ENCODE measurements around the gene TTC7B.

The TTC7B gene

DNA sequence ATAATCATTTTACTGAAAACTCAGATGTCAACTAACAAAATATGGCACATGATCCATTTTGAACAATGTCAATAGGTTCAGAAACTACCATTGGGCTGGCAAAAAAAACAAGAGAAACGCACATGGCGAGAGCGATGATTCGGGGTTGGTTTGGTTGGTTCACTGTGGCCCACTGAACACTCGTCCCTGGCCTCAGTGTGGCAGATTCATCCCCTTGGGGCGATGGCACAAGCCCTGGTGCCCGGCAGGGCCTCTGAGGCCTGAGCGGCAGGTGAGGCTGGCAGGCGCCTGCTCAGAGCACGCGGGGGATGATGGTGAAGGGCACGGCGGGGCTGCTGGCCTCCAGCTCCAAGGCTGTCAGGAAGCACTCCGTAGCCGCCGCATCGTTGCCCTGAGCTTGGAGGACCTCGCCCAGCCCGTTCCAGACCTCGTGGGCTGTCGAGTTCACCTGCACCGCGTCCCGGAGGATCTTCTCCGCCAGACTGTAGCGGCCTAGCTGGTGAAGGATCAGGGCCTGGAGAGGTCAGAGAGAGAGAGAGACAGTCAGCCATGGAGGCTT lies 275.1 kb downstream of the TTC7B start:
- H3K23ac ChIP-seq (ENCODE audit: low read length), result no peak overlapping the region
- H2BK5ac ChIP-seq (ENCODE audit: low read length), result no peak overlapping the region
- no peak overlapping the region for H3K4ac ChIP-seq (ENCODE audit: low read depth, low read length)
- H3K79me1 ChIP-seq (ENCODE audit: low read length), result no peaks in the 10 kb centered on the region
- H2BK120ac ChIP-seq (ENCODE audit: low read depth, low read length), result no peak overlapping the region
- no peak overlapping the region for H3K56ac ChIP-seq (ENCODE audit: low read length)
- no CpG with 5 or more reads among the region's 26 CpGs for WGBS (ENCODE audit: extremely low coverage, insufficient coverage, low lambda C conversion rate)
- no peak overlapping the region for H3K4me3 ChIP-seq (ENCODE audit: low read length)
- no peaks in the 10 kb centered on the region for H3K27me3 ChIP-seq (ENCODE audit: insufficient read depth, low read length, poor library complexity)
- H2BK15ac ChIP-seq (replicated peaks; ENCODE audit: low read depth), result no peak overlapping the region
- no peaks in the 10 kb centered on the region for H3K79me2 ChIP-seq (ENCODE audit: control insufficient read depth, insufficient read depth, low read length)
- H2AK5ac ChIP-seq (ENCODE audit: low read length), result no peak overlapping the region
- no peak overlapping the region for H4K8ac ChIP-seq (ENCODE audit: low read depth, low read length)
- no peak overlapping the region for H3K18ac ChIP-seq (ENCODE audit: low read length)
- H4K5ac ChIP-seq (ENCODE audit: low read length), result no peak overlapping the region
- H3K36me3 ChIP-seq (ENCODE audit: control insufficient read depth, insufficient read depth, low read length), result no peaks in the 10 kb centered on the region
- DNase-seq, result no peak
- no peak overlapping the region for H3K9ac ChIP-seq (ENCODE audit: low read length)
- no peaks in the 10 kb centered on the region for H3K4me1 ChIP-seq (ENCODE audit: control insufficient read depth, low read depth, low read length)
- H3K27ac ChIP-seq (ENCODE audit: low read depth, low read length), result no peak overlapping the region
- no peak overlapping the region for H3K4me2 ChIP-seq (ENCODE audit: low read length)

DNA sequence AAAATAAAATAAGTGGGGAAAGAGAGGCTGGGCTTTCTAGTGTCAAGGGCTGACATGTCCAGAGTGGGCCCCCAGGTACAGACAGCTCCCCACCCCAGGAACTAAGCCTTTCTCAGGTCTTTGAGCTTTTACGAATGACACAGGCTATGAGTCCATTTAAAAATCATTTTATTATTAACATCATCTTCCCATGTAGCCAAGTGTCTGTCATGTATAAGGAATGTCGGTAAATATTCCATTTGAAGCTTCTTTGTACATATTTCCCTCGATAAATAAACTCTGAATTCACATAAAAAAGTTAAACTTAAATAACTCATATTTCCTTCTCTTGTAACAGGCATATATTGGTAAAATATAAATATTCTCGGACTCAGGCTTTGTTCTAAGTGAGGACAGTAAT lies 275.8 kb downstream of the TTC7B start:
- Histone ChIP-seq H2BK15ac (replicated peaks; ENCODE audit: low read depth) (no peak overlapping the region), H3K79me2 (ENCODE audit: control insufficient read depth, insufficient read depth, low read length) (no peaks in the 10 kb centered on the region), H3K4me3 (ENCODE audit: low read length) (no peak overlapping the region), H3K56ac (ENCODE audit: low read length) (no peak overlapping the region), H3K79me1 (ENCODE audit: low read length) (no peaks in the 10 kb centered on the region), H3K4ac (ENCODE audit: low read depth, low read length) (no peak overlapping the region), H3K4me2 (ENCODE audit: low read length) (no peak overlapping the region), H2BK5ac (ENCODE audit: low read length) (no peak overlapping the region), H3K27ac (ENCODE audit: low read depth, low read length) (no peak overlapping the region), H3K9ac (ENCODE audit: low read length) (no peak overlapping the region), H2BK120ac (ENCODE audit: low read depth, low read length) (no peak overlapping the region), H4K5ac (ENCODE audit: low read length) (no peak overlapping the region), H2AK5ac (ENCODE audit: low read length) (no peak overlapping the region), H3K18ac (ENCODE audit: low read length) (no peak overlapping the region), H4K8ac (ENCODE audit: low read depth, low read length) (no peak overlapping the region), H3K27me3 (ENCODE audit: insufficient read depth, low read length, poor library complexity) (no peaks in the 10 kb centered on the region), H3K4me1 (ENCODE audit: control insufficient read depth, low read depth, low read length) (no peaks in the 10 kb centered on the region), H3K36me3 (ENCODE audit: control insufficient read depth, insufficient read depth, low read length) (no peaks in the 10 kb centered on the region), H3K23ac (ENCODE audit: low read length) (no peak overlapping the region)
- no peak for DNase-seq
- WGBS (ENCODE audit: extremely low coverage, insufficient coverage, low lambda C conversion rate), result 100% methylated on average over 1 of the region's 4 CpGs

DNA sequence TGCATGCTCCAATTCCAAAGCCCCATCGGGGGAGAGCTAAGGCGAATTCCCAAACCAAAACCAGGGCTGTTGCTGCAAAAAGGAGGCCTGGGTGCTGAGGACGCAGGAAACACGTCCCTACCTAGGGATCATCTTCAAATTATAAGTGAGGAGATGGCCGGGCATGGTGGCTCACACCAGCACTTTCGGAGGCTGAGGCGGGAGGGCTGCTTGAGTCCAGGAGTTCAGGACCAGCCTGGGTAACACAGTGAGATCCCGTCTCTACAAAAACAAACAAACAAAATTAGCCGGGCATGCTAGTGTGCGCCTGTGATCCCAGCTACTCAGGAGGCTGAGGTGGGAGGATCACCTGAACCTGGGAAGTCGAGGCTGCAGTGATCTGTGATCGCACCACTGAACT lies 276.2 kb downstream of the TTC7B start:
- Histone ChIP-seq H3K9ac (ENCODE audit: low read length) (no peak overlapping the region), H3K79me1 (ENCODE audit: low read length) (no peaks in the 10 kb centered on the region), H3K36me3 (ENCODE audit: control insufficient read depth, insufficient read depth, low read length) (no peaks in the 10 kb centered on the region), H3K4ac (ENCODE audit: low read depth, low read length) (no peak overlapping the region), H3K4me1 (ENCODE audit: control insufficient read depth, low read depth, low read length) (no peaks in the 10 kb centered on the region), H2BK5ac (ENCODE audit: low read length) (no peak overlapping the region), H3K56ac (ENCODE audit: low read length) (no peak overlapping the region), H3K23ac (ENCODE audit: low read length) (no peak overlapping the region), H3K27me3 (ENCODE audit: insufficient read depth, low read length, poor library complexity) (no peaks in the 10 kb centered on the region), H2BK15ac (replicated peaks; ENCODE audit: low read depth) (no peak overlapping the region), H4K8ac (ENCODE audit: low read depth, low read length) (no peak overlapping the region), H3K4me2 (ENCODE audit: low read length) (no peak overlapping the region), H3K4me3 (ENCODE audit: low read length) (no peak overlapping the region), H3K27ac (ENCODE audit: low read depth, low read length) (no peak overlapping the region), H3K79me2 (ENCODE audit: control insufficient read depth, insufficient read depth, low read length) (no peaks in the 10 kb centered on the region), H3K18ac (ENCODE audit: low read length) (no peak overlapping the region), H4K5ac (ENCODE audit: low read length) (no peak overlapping the region), H2BK120ac (ENCODE audit: low read depth, low read length) (no peak overlapping the region), H2AK5ac (ENCODE audit: low read length) (no peak overlapping the region)
- no CpG with 5 or more reads among the region's 12 CpGs for WGBS (ENCODE audit: extremely low coverage, insufficient coverage, low lambda C conversion rate)
- DNase-seq, result no peak

DNA sequence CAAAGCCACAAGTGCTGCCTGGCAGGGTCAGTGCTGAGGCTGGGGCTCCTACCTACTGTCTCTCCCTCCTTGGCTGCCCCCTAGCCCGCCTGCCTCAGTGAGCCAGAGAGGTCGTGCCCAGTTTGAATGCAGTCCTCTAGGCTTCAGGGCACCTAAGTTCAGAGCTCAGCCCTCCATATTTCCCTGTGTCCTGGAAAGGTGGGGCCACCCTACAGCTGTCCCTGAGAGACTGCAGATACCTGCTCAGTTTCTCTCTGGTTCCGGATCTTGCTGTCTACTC lies 276.8 kb downstream of the TTC7B start:
- Histone ChIP-seq H3K27ac (ENCODE audit: low read depth, low read length) (no peak overlapping the region), H2BK15ac (replicated peaks; ENCODE audit: low read depth) (no peak overlapping the region), H4K5ac (ENCODE audit: low read length) (no peak overlapping the region), H4K8ac (ENCODE audit: low read depth, low read length) (no peak overlapping the region), H3K4ac (ENCODE audit: low read depth, low read length) (no peak overlapping the region), H3K4me1 (ENCODE audit: control insufficient read depth, low read depth, low read length) (no peaks in the 10 kb centered on the region), H3K4me2 (ENCODE audit: low read length) (no peak overlapping the region), H3K27me3 (ENCODE audit: insufficient read depth, low read length, poor library complexity) (no peaks in the 10 kb centered on the region), H3K56ac (ENCODE audit: low read length) (no peak overlapping the region), H3K23ac (ENCODE audit: low read length) (no peak overlapping the region), H2BK5ac (ENCODE audit: low read length) (no peak overlapping the region), H3K4me3 (ENCODE audit: low read length) (no peak overlapping the region), H3K79me2 (ENCODE audit: control insufficient read depth, insufficient read depth, low read length) (no peaks in the 10 kb centered on the region), H2AK5ac (ENCODE audit: low read length) (no peak overlapping the region), H3K36me3 (ENCODE audit: control insufficient read depth, insufficient read depth, low read length) (no peaks in the 10 kb centered on the region), H3K79me1 (ENCODE audit: low read length) (no peaks in the 10 kb centered on the region), H3K18ac (ENCODE audit: low read length) (no peak overlapping the region), H2BK120ac (ENCODE audit: low read depth, low read length) (no peak overlapping the region), H3K9ac (ENCODE audit: low read length) (no peak overlapping the region)
- no peak for DNase-seq
- WGBS (ENCODE audit: extremely low coverage, insufficient coverage, low lambda C conversion rate), result no CpG with 5 or more reads among the region's 3 CpGs

DNA sequence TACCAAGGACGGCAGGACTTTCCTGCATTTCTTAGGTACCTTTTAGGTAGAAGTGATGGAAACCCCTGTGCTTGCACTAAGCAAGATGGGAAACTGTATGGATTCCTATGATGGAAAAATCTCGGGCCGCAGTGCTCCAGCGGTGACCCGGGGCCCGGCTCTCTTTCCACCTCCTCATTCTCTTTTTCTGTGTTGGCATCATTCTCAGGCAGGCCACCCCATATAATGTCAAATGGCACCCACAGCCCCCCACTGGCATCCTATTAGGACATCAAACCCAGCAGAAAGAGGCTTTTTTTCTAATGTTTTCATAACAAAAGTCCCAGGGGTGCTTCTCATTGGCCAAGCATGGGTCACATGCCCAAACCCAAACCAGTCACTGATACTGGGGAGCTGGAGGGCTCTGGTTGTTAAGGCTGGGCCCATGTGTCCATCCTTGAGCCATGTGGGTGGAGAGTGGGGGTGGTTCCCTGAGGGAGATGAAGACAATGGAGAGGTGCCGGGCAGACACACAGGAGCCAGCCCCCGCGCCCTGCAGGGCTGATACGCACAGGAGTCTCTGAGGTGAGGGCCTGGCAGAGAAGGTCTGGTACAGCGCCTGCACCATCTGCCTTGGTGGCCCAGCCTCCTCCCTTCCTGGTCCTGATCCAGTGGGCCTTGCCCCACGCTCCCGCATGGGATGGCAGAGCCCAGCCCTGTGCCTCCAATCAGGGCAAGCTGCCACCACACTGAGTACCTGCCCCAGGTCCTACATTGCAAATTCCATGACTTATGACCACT lies 277.3 kb downstream of the TTC7B start:
- H4K8ac ChIP-seq (ENCODE audit: low read depth, low read length), result no peak overlapping the region
- no peak overlapping the region for H4K5ac ChIP-seq (ENCODE audit: low read length)

DNA sequence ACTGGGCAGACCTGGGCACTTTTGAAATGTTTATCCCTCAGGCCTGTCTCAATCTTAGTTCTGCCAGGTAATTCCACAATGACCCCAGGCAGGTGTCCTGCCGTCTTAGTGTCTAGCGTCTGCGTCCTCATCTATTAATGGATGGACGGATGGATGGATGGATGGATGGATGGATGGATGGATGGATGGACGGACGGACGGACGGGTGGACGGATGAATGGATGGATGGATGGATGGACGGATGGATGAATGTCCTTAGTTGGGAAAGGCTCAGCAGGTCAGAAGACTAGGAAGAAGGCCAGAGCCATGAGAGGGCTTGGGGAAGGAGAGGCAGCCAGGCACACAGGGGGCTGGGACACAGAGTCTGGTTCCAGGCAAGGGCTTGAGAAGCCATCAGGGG lies 278.1 kb downstream of the TTC7B start:
- H3K4me3 ChIP-seq (ENCODE audit: low read length), result no peak overlapping the region
- no peak overlapping the region for H4K8ac ChIP-seq (ENCODE audit: low read depth, low read length)
- no peak overlapping the region for H2BK15ac ChIP-seq (replicated peaks; ENCODE audit: low read depth)
- no peak overlapping the region for H2BK5ac ChIP-seq (ENCODE audit: low read length)
- H3K27me3 ChIP-seq (ENCODE audit: insufficient read depth, low read length, poor library complexity), result no peaks in the 10 kb centered on the region
- no peak overlapping the region for H3K23ac ChIP-seq (ENCODE audit: low read length)
- no peak overlapping the region for H3K56ac ChIP-seq (ENCODE audit: low read length)
- no peak overlapping the region for H4K5ac ChIP-seq (ENCODE audit: low read length)
- no peaks in the 10 kb centered on the region for H3K79me2 ChIP-seq (ENCODE audit: control insufficient read depth, insufficient read depth, low read length)
- WGBS (ENCODE audit: extremely low coverage, insufficient coverage, low lambda C conversion rate), result no CpG with 5 or more reads among the region's 10 CpGs
- H3K4me1 ChIP-seq (ENCODE audit: control insufficient read depth, low read depth, low read length), result no peaks in the 10 kb centered on the region
- no peak overlapping the region for H3K4me2 ChIP-seq (ENCODE audit: low read length)
- no peak overlapping the region for H2BK120ac ChIP-seq (ENCODE audit: low read depth, low read length)
- H3K79me1 ChIP-seq (ENCODE audit: low read length), result no peaks in the 10 kb centered on the region
- H3K18ac ChIP-seq (ENCODE audit: low read length), result no peak overlapping the region
- H3K9ac ChIP-seq (ENCODE audit: low read length), result no peak overlapping the region
- DNase-seq, result no peak
- H3K36me3 ChIP-seq (ENCODE audit: control insufficient read depth, insufficient read depth, low read length), result no peaks in the 10 kb centered on the region
- no peak overlapping the region for H3K27ac ChIP-seq (ENCODE audit: low read depth, low read length)
- no peak overlapping the region for H2AK5ac ChIP-seq (ENCODE audit: low read length)
- H3K4ac ChIP-seq (ENCODE audit: low read depth, low read length), result no peak overlapping the region

More for the DNA sequence above, 277.3 kb downstream of the TTC7B start:
- Histone ChIP-seq H3K9ac (ENCODE audit: low read length) (no peak overlapping the region), H3K4me1 (ENCODE audit: control insufficient read depth, low read depth, low read length) (no peaks in the 10 kb centered on the region), H3K4ac (ENCODE audit: low read depth, low read length) (no peak overlapping the region), H3K27me3 (ENCODE audit: insufficient read depth, low read length, poor library complexity) (no peaks in the 10 kb centered on the region), H3K56ac (ENCODE audit: low read length) (no peak overlapping the region), H3K79me2 (ENCODE audit: control insufficient read depth, insufficient read depth, low read length) (no peaks in the 10 kb centered on the region), H3K36me3 (ENCODE audit: control insufficient read depth, insufficient read depth, low read length) (no peaks in the 10 kb centered on the region), H2BK120ac (ENCODE audit: low read depth, low read length) (no peak overlapping the region), H3K4me2 (ENCODE audit: low read length) (no peak overlapping the region), H2AK5ac (ENCODE audit: low read length) (no peak overlapping the region), H2BK5ac (ENCODE audit: low read length) (no peak overlapping the region), H2BK15ac (replicated peaks; ENCODE audit: low read depth) (no peak overlapping the region), H3K27ac (ENCODE audit: low read depth, low read length) (no peak overlapping the region), H3K4me3 (ENCODE audit: low read length) (no peak overlapping the region), H3K79me1 (ENCODE audit: low read length) (no peaks in the 10 kb centered on the region), H3K23ac (ENCODE audit: low read length) (no peak overlapping the region), H3K18ac (ENCODE audit: low read length) (no peak overlapping the region)
- DNase-seq, result no peak
- no CpG with 5 or more reads among the region's 13 CpGs for WGBS (ENCODE audit: extremely low coverage, insufficient coverage, low lambda C conversion rate)
